ENCODE results near the gene EVI5.

The EVI5 gene

GRCh38 chr1:92481971-92482664, 302.8 kb downstream of the EVI5 start:
- no peak for DNase-seq

GRCh38 chr1:92481599-92481925, 303.3 kb downstream of the EVI5 start:
- DNase-seq, result no peak

GRCh38 chr1:92480813-92481598, 303.9 kb downstream of the EVI5 start:
- DNase-seq, result no peak

DNA sequence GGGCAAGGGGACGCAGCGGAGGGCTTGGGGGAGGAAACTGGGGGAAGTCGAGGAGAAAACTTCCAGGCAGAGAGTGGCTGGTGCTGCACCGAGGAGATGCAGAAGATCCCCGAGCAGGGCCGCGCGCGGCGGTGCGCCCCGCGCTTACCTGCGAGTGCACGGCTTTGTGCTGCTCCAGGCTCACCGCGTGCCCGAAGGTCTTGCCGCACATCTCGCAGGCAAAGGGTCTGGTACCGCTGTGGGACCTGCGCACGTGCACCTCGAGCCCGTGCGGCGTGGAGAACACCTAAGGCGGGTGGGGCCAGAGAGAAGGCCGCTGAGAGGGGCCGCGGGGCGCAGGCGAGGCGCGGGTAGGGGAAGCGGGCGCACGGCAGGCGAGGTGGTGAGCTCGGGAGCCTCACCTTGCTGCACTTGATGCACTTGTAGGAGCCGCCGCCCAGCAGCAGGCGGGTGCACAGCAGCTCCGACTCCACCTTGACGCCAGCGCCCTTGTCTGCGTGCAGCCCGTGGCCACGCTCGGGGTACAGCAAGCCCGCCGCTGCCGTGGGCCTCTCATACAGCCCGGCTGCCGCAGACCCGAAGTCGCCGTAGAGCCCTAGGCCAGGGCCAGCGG, 304.6 kb downstream of the EVI5 start:
- no peak for DNase-seq

- DNase-seq, result no peak
These were observed 305.3 kb downstream of the EVI5 start for GRCh38 chr1:92479587-92479986.

DNA sequence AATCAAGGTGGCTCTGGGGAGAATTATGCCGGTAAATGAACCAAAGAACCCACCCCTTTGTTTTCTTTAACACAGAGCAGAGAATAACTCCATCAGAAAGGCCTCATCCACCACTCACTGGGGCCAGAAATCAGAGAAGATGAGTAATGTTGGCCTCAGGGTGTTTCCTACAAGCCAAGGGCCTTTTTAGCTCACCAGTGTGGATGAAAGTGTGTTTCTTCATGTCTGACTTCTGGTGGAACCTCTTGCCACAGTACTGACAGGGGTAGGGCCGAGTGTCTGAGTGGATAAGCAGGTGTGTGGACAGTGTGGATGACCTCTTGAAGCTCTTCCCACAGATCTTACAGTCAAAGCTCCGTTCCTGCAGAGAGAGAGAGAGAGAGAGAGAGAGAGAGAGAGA, 306.5 kb downstream of the EVI5 start:
- no peak for DNase-seq

- DNase-seq, result peak in 1 of 2 experiments; percentile 72
These were observed 308.8 kb downstream of the EVI5 start for GRCh38 chr1:92476071-92476631.

DNA sequence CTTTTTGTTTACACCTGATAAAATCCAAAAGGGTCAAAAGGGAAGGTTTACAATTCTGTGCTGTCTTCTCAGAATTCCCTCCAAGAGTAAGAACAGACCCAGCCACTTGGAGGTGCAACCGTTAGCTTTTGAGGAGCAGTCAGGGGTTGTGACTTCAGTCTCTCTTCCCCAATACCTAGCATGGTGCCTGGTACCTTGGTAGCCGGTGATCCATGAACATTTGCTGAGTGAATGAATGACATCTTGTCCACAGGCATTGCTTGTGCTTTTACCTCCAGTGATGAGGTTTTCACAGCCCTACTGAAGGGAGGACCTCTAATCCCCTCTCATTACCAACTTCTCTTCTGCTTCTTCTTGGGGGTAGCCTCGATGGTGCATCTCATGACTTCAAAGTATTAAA, 309.9 kb downstream of the EVI5 start:
- DNase-seq, result no peak

DNA sequence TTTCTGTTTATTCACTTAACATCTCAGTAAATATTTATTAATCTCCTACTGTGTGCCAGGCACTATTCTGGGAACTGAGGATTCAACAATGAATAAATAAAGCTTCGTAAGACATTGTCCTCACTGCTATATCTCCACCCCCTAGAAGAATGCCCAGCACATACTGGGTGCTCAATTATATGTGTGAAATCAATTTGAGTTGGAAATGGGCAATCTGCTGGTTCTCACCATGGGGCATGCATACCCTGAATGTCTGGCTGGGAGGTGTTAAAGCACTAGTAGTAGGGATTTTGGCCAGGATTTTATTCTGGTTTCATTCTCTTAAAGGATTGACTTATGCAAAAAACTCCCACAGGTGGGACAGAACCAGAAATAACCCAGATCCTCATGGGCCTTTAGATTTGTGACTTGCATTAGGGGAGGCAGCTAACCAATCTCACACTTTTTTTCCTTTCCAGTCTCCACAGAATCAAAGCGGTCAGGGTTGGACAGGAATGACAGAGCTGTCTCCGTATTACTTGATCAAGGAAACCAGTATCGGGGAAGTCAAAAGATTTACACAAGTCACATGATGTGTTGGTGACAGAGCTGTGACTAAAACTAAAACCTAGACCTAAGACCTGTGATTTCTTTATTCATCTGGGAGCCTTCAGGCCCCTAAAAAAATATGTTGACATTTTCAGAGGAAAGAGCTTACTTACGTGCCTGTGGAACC, 311.0 kb downstream of the EVI5 start:
- no peak for DNase-seq

- DNase-seq, result no peak
These were observed 314.7 kb downstream of the EVI5 start for GRCh38 chr1:92470216-92470615.

DNA sequence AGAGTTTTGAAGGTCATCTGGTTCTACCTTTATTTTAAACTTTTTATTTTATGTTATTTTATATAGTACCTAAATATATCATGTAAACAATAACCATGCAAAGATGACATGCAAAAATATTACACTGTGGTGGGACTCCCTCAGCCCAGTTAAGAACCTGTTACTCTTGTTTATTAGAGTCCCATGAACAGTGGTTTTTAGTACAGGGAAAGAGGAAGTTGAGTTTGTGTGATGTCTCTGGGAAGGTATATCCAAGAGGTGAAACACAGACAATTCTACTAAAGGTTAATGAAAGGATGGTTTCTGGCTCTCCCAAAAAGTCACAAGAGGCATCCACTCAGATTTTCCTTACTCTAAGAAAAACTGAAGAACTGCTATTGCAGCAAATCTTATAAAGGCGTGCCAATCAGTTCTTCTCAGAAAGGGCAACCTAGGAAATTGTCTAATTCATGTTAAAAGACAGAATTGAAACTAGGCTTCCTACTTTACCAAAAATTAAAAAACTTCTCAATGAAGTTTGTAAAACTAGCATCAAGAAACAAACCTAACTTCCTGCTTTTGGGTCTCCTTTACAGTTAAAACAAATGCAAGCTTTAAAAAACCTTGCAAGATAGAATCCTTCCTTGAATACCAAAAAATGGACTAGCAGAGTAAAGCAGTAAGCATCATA, 318.1 kb downstream of the EVI5 start:
- DNase-seq, result no peak

DNA sequence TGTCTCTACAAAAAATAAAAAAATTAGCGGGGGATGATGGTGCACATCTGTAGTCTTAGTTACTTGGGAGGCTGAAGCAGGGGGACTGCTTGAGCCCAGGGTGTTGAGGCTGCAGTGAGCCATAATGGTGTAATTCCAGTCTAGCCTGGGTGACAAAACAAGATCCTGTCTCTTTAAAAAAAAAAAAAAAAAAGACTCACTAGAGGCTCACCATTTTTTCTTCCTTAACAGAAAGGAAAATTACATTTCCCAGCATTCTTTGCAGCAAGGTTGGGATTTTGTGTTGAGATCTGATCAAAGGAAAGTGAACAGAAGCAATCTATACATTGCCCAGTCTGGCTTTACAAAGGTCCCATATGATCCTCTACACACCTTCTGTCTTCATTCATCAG, 319.7 kb downstream of the EVI5 start:
- DNase-seq, result no peak

DNA sequence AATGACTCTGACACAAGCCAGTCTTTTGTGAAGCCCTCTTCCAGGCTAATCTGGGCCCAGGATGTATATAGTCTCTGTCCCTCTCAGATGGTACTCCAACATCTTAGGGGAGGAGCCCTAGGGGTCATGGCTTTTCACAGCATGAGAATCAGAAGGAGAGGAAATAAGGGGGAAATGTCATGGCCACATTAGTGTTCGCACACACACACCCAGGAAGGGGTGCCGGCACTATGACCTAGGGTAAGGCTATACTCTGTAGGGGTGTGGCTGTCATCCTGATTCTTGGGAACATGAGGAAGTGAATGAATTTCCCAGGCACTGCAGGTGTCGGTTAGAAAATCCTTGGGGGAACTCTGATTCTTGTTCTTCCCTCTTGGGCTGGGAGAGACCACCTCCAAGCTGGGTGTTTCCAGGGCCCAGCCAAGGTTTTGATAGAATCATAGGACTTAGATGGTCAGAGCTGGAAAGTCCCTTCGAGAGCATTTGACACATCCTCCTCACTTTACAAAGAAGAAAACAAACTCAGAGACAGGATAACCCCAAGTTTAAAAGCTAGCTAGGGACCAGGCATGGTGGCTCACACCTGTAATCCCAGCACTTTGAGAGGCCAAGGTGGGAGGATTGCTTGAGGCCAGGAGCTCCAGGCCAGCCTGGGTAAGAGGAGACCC, 320.2 kb downstream of the EVI5 start:
- DNase-seq, result no peak

DNA sequence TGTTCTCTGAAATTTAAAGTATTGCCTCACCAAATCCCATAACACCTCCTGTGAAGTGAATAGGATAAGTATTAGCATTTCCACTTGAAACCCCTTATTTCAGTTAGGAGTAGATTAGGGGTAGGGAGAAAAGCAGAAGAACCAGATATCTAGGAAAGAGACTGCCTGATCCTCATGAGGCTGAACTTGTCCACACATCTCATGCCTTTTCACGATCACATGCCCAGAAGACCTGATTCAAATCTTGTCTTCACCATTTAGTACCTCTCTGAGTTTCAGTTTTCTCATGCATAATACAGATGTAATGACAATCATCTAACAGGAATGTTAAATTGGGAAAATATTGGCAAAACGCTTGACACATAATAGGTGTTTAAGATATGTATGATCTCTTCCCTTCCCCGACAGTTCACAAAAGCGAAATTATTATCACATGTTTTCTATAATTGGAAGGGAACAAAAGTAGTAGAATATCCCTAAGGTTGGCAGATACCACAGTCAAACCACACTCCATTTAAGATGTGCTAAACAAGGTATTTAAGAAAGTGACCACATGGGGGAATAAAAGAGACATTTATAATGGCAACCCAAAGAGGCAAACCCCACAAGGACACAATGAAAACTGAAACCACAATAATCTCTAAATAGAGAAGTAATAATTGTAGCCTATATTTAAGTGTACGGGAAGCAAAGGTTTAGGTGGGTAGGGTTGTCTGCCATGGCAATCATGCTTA, 323.4 kb downstream of the EVI5 start:
- peak in 1 of 2 experiments; percentile 6 for DNase-seq

DNA sequence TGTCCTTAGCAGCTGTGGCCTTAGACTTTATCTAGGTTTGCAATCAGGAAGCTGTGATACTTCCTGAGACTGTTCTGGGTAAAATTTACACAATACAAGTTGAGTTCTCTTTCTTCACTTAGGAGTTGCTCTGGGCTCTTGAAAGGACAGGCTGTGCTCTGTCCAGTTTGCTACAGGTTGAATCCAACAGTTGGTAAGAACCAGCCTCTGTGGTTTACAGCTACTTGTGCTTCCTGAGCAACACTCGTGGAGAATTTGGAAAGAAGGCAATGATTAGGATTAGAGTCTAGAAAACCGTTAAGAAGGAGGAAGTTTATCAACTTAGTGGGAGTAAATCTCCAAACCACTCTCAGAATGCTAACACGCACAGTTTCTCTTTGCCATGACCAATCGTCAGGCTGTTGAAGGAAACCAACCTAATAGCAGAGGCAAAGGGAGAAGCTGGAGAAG, 325.0 kb downstream of the EVI5 start:
- no peak for DNase-seq
